ENCODE measurements around the gene EFCAB6.

Gene EFCAB6

GRCh38 chr22:43567691-43568324 is 244.3 kb downstream of the EFCAB6 start:
- H3K4me2 ChIP-seq (ENCODE audit: low read depth, low read length, poor library complexity, severe bottlenecking) = no peak overlapping the region
- no peaks in the 10 kb centered on the region for H3K4me1 ChIP-seq (ENCODE audit: insufficient read depth, low read length, poor library complexity, severe bottlenecking)

GRCh38 chr22:43566561-43567332 is 245.4 kb downstream of the EFCAB6 start:
- H3K4me2 ChIP-seq (ENCODE audit: low read depth, low read length, poor library complexity, severe bottlenecking) = no peak overlapping the region
- H3K79me2 ChIP-seq (ENCODE audit: insufficient read depth, low read length) = no peaks in the 10 kb centered on the region
- no peaks in the 10 kb centered on the region for H3K36me3 ChIP-seq (ENCODE audit: insufficient read depth, low read length)
- H4K20me1 ChIP-seq (ENCODE audit: insufficient read depth, low read length, poor library complexity, severe bottlenecking) = no peaks in the 10 kb centered on the region
- H3K9me3 ChIP-seq (ENCODE audit: insufficient read depth, low read depth, low read length) = no peaks in the 10 kb centered on the region
- H3K27me3 ChIP-seq (ENCODE audit: insufficient read depth, low read length, poor library complexity, severe bottlenecking) = no peaks in the 10 kb centered on the region
- H3K9me2 ChIP-seq (replicated peaks; ENCODE audit: low read depth, low read length) = no peaks in the 10 kb centered on the region
- H3K9ac ChIP-seq (ENCODE audit: low read depth, low read length, poor library complexity, severe bottlenecking) = no peak overlapping the region
- no peak overlapping the region for H3K4me3 ChIP-seq (ENCODE audit: low read length, poor library complexity, severe bottlenecking)
- TF ChIP-seq EZH2phosphoT487 (IDR thresholded peaks at IDR 0.05; ENCODE audit: borderline replicate concordance) = no peak
- no peak for TF ChIP-seq CTCF (conservative IDR thresholded peaks at IDR 0.05; ENCODE audit: low read length)
- H3K4me1 ChIP-seq (ENCODE audit: insufficient read depth, low read length, poor library complexity, severe bottlenecking) = no peaks in the 10 kb centered on the region
- no peak overlapping the region for H2AFZ ChIP-seq (ENCODE audit: low read length)
- no peaks in the 10 kb centered on the region for H3F3A ChIP-seq (ENCODE audit: low read depth)

More at GRCh38 chr22:43567691-43568324, 244.3 kb downstream of the EFCAB6 start:
- no peaks in the 10 kb centered on the region for H3K36me3 ChIP-seq (ENCODE audit: insufficient read depth, low read length)
- no peaks in the 10 kb centered on the region for H4K20me1 ChIP-seq (ENCODE audit: insufficient read depth, low read length, poor library complexity, severe bottlenecking)
- no peak overlapping the region for H3K9ac ChIP-seq (ENCODE audit: low read depth, low read length, poor library complexity, severe bottlenecking)
- H3F3A ChIP-seq (ENCODE audit: low read depth) = no peaks in the 10 kb centered on the region
- no peaks in the 10 kb centered on the region for H3K9me2 ChIP-seq (replicated peaks; ENCODE audit: low read depth, low read length)
- H3K79me2 ChIP-seq (ENCODE audit: insufficient read depth, low read length) = no peaks in the 10 kb centered on the region
- no peak overlapping the region for H2AFZ ChIP-seq (ENCODE audit: low read length)
- no peaks in the 10 kb centered on the region for H3K27me3 ChIP-seq (ENCODE audit: insufficient read depth, low read length, poor library complexity, severe bottlenecking)
- H3K4me3 ChIP-seq (ENCODE audit: low read length, poor library complexity, severe bottlenecking) = no peak overlapping the region
- H3K9me3 ChIP-seq (ENCODE audit: insufficient read depth, low read depth, low read length) = no peaks in the 10 kb centered on the region
- TF ChIP-seq CTCF (conservative IDR thresholded peaks at IDR 0.05; ENCODE audit: low read length) (no peak), EZH2phosphoT487 (IDR thresholded peaks at IDR 0.05; ENCODE audit: borderline replicate concordance) (no peak)

- H3K9me3 ChIP-seq (ENCODE audit: insufficient read depth, low read depth, low read length) = no peaks in the 10 kb centered on the region
- no peaks in the 10 kb centered on the region for H3K27me3 ChIP-seq (ENCODE audit: insufficient read depth, low read length, poor library complexity, severe bottlenecking)
- no peaks in the 10 kb centered on the region for H3K36me3 ChIP-seq (ENCODE audit: insufficient read depth, low read length)
- no peak for TF ChIP-seq EZH2phosphoT487 (IDR thresholded peaks at IDR 0.05; ENCODE audit: borderline replicate concordance)
- no peak for TF ChIP-seq CTCF (conservative IDR thresholded peaks at IDR 0.05; ENCODE audit: low read length)
- no peak overlapping the region for H3K9ac ChIP-seq (ENCODE audit: low read depth, low read length, poor library complexity, severe bottlenecking)
- H3K4me1 ChIP-seq (ENCODE audit: insufficient read depth, low read length, poor library complexity, severe bottlenecking) = no peaks in the 10 kb centered on the region
- H3K9me2 ChIP-seq (replicated peaks; ENCODE audit: low read depth, low read length) = no peaks in the 10 kb centered on the region
- H3K4me3 ChIP-seq (ENCODE audit: low read length, poor library complexity, severe bottlenecking) = no peak overlapping the region
- no peak overlapping the region for H2AFZ ChIP-seq (ENCODE audit: low read length)
- no peaks in the 10 kb centered on the region for H4K20me1 ChIP-seq (ENCODE audit: insufficient read depth, low read length, poor library complexity, severe bottlenecking)
- no peaks in the 10 kb centered on the region for H3K79me2 ChIP-seq (ENCODE audit: insufficient read depth, low read length)
- H3K4me2 ChIP-seq (ENCODE audit: low read depth, low read length, poor library complexity, severe bottlenecking) = no peak overlapping the region
- no peaks in the 10 kb centered on the region for H3F3A ChIP-seq (ENCODE audit: low read depth)
Measured at GRCh38 chr22:43566021-43566420, 246.1 kb downstream of the EFCAB6 start.
